Keratinocyte (primary cell): ENCODE data around the gene HNRNPDL.

Experiments used
- CTCF ChIP-seq, 3 experiments: IDR thresholded peaks in 1 of 3; conservative IDR thresholded peaks in 1 of 3; optimal IDR thresholded peaks in 1 of 3; 2 replicates in 2 of 3; 3 replicates in 1 of 3; pipeline versions ENCODE3 to v1.5.1; 2011; ENCODE audit warnings: low read length in 3 of 3, mild to moderate bottlenecking in 3 of 3, moderate library complexity in 2 of 3, control low read depth in 1 of 3, inconsistent platforms in 1 of 3; ENCODE audit not compliant: insufficient read depth in 2 of 3; ENCODE audit errors: extremely low read depth in 1 of 3
- EZH2 ChIP-seq: IDR thresholded peaks from one replicate; pipeline ENCODE4 v1.6.1; 2012; ENCODE audit warnings: inconsistent platforms, mild to moderate bottlenecking, low read length, moderate library complexity

DNA sequence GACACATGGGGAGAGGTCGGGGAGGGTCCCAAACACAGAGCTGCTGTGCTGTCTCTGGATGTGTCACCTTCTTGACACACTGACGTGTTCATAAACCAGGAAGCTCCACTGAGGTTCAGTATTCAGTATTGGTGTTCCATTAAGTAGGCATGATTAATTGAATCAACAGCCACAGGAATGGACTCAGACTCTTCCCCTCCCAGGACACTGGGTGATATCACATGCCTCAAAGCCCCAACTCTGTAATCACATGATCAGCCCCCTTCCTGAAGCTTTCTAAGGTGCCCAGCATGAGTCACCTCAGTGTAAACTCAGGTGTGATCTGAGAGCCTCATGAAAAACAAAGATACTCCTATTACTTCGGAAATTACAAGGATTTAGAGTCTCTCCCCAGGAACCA lies 35.4 kb downstream of the HNRNPDL start:
- TF ChIP-seq CTCF (optimal IDR thresholded peaks at IDR 0.05 in 1 of 3, IDR thresholded peaks at IDR 0.05 in 1 of 3, conservative IDR thresholded peaks at IDR 0.05 in 1 of 3; ENCODE audit: extremely low read depth in 1 of 3, insufficient read depth in 2 of 3, low read length in 3 of 3): no peak
- no peak for TF ChIP-seq EZH2
